DMS 273 (cell line): Measurements from ENCODE around the gene MYRIP.
A peak's percentile ranks its signal among the peaks of the same experiment; 100 is the strongest.
"Not testable (repeated sequence)": the region's sequence is repeated elsewhere in the genome, so short reads cannot be mapped to it uniquely, and the experiment has no call there.

Experiments
- DNase-seq: peaks from one replicate; lab custom pipeline; 2025; ENCODE audit not compliant: unreplicated experiment; lab: John Stamatoyannopoulos, UW

The MYRIP gene

GRCh38 chr3:40264451-40264850, 455.0 kb downstream of the MYRIP start:
- DNase-seq, result no peak

GRCh38 chr3:40265181-40265580, 455.8 kb downstream of the MYRIP start:
- DNase-seq, result no peak

DNA sequence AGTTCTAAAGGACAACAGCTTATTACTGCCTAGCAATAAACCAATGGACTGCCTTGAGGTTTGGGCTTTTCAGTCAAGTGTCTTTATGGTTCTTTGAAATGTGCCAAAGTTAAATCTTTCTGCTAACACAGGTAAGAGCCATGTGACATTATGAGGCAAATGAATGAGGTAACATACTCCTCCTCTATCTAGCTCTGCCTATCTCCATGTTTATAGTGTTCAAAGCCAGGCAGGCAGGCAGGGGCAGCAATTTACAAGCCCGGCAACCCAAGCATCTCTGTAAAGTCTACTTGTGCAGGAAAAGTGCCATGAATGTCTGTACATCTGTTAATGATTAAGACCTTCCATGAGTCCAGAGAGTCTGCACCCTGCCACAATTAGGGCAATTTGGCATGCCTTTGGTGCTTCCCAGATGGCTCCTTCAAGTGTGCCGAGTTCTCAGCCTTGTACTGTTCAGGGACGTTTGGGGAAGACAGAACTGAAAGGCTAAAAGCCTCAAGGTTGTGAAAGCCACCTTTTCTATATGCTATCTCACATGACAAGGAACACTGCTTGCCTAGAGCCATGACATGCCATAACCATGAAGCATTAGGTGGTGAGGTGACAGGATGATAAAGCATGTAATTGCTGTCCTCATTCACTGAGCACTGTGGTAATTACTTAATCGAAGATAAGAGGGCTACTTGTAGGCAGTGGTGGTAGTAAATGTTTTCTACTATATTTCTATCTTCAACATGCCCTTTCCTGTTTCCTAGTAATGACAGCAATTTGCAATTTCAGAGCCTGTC, 458.7 kb downstream of the MYRIP start:
- DNase-seq, result peak; percentile 53

- DNase-seq, result no peak
Measured at GRCh38 chr3:40268802-40269524, 459.6 kb downstream of the MYRIP start.

DNA sequence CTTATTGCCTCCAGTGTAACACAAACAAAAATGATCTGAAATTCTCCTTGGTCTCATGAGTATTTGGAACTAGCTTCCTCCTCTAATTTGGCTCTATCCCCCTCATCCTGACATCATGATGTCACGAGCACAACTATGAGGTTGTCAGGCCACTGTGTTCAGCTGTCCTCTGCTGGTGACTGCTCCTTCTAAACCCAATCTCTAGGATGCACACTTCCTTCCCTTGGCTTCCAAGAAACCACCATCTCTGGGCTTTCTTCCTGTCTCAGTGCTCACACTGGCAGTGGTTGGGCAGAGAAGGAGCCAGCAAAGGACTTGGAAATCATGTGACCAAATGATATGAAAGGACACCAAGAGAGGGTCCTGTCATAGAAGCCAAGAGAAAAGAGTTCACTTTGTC, 469.4 kb downstream of the MYRIP start:
- DNase-seq, result no peak

- no peak for DNase-seq
Measured at GRCh38 chr3:40281995-40282394, 472.6 kb downstream of the MYRIP start.

- DNase-seq, result not testable (repeated sequence)
Measured at GRCh38 chr3:40283057-40283456, 473.6 kb downstream of the MYRIP start.

DNA sequence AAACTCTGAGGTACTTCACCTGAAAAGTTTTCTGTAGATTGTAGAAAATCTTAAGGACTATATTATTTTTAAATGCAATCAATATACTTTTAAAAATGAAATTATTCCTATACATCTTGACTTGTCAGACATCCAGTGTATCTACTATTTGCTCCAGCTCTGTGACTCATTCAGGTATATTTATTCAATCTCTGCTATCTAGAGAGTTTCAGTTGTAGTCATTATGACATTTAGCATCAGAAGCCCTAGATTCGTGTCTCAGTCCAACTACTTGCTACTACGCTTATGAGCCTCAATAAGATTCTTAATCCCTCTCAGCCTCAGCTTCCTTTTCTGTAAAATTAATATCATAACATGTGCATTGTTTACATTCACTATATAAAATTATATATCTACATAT, 477.8 kb downstream of the MYRIP start:
- no peak for DNase-seq

DNA sequence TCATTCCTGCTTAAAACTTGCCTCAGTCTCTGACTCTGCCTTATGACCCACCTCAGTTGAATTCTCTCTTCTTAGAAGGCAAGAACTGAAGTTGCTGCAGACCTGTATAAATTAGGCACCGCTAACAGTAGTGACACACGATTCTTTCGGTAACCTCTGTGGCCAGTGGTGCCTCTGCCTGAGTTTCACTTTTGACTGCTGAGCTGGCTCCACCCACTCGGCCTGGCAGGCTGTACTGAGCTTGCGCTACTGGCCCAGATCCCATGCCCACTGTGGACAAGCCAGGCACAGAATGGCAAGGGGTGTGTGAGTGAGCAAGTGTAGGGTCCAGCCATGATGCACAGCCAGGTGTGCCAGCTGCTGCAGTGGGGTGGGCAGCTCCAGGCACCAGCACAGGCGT, 481.0 kb downstream of the MYRIP start:
- no peak for DNase-seq

DNA sequence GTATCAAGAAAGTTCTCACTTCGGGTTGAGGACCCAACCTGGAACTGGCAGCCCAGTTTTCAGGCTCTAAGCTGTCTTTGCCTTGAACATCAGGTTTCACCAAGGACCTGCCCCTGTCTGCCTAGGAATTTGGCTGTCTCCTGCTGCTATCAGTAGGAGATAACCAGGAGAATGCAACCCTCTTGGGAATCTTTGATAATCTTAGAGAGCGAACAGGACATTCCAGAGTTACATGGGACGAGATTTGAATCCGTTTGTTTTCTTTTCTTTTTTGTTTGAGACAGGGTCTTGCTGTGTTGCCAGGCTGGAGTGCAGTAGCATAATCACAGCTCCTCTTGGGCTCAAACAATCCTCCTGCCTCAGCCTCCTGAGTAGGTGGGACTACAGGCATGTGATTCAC, 482.1 kb downstream of the MYRIP start:
- DNase-seq, result no peak

GRCh38 chr3:40292637-40293349, 483.4 kb downstream of the MYRIP start:
- no peak for DNase-seq

GRCh38 chr3:40294434-40294833, 485.0 kb downstream of the MYRIP start:
- no peak for DNase-seq

GRCh38 chr3:40298075-40298474, 488.7 kb downstream of the MYRIP start:
- DNase-seq, result no peak

GRCh38 chr3:40299130-40299720, 489.8 kb downstream of the MYRIP start:
- no peak for DNase-seq

DNA sequence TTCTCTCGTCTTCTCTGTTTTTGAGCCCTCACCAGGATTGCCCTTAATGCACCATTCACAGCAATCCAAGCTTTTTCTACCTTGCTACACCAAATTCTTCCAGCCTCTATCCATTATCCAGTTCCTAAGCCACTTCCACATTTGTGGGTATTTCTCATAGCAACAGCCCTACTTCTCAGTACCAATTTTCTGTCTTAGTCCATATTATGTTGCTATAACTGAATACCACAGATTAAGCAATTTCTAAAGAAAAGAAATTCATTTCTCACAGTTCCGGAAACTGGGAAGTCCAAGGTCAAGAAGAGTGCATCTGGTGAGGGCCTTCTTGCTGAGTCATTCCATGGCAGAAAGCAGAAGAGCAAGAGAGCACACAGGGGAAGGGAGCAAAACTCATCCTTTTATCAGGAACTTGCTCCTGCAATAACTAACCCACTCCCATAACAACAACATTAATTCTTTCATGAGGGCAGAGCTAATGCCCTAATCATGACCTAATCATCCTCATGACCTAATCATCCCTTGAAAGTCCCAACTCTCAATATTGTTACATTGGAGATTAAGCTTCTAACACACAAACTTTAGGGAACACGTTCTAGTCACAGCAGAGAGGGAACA, 490.4 kb downstream of the MYRIP start:
- DNase-seq, result no peak

DNA sequence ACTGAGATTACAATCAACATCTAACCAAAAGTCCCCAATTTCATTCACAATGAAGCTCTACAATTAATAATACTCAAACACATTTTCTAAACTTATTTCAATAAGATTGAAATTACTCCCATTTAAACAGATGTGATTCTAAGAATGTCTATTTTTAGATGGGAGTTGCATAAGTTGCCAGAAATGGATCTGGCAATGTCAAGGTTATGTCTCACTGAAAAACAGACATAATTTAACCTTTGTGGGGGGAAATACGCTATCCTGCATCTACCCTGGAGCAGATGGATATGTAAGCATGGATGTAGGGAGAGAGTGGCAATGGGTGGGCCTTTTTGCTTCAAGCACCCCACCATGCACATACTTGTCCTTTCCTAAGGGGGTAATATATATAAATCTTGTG, 493.4 kb downstream of the MYRIP start:
- DNase-seq, result no peak

DNA sequence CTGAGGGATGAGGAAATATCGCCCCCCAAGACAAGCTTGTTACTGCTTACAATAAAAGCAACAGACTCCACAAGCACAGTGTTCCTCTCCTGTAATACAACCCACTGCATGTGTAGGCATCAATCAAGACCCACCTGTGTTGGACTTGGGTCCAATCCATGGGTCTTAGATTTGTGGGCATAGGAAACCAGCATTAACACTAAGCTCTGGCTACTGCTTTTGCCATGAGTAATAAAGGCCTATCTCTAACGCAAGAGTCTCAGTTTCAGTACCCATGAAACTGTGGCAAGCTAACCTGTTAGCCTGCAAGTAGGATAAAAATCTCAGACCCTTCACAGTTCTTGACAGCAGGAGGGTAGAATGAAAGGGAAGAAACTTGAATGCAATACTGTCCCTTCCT, 494.9 kb downstream of the MYRIP start:
- no peak for DNase-seq

DNA sequence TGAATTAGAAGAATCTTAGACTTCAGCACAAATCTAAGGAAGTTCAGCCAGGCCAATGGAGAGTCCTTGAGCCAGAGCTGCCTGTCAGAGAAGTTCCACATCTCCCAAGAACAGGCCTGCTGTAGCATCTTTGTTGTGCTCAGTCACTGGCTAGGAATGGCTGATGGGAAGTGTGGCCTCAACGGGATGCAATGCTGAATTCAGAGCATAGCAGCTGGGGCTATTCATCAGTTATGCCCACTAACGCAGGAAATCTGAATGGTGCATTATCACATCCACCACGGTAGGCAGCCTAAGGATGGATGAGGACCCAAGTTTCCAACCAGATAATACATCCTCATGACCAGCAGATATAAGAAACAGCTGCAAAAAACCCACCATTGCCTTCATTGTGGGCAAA, 496.9 kb downstream of the MYRIP start:
- no peak for DNase-seq

GRCh38 chr3:40307176-40307575, 497.8 kb downstream of the MYRIP start:
- no peak for DNase-seq

DNA sequence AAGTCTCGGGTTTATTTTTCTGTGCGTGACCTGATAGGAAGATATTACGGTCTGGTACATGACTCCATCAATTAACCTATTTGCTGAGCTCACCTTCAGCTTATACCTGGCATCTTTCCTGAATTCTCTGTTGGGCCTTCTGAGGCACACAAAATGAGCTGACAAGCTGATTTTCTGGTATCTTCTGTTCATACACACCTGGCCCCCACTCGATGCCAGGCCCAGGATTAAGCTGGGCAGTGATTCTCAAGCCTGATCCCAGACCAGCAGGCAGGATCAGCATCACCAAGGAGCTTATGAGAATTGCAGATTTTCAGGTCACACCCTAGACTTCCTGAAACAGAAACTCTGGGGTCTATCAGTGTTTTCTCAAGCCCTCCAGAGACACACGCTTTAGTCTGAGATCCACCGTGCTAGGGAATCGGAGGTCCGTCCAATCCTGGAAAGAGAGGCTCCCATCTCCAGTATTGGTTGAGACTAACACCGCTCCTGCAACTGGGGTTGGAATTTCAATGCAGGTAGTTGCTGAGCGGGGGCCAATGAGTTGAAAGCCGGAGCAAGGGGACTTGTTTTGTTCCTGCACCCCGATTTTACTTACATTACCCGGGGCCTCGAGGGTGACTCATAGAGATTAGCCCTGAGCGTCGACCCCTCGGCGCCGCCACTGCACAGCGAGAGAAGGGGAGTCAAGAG, 499.5 kb downstream of the MYRIP start:
- DNase-seq, result no peak
